Activated CD4-positive, CD25-positive, alpha-beta regulatory T cell (primary cell): Measurements from ENCODE around the gene MYPOP.

Experiments
- DNase-seq, 4 experiments: peaks; one replicate each; lab custom pipeline; 2025; lab: John Stamatoyannopoulos, UW

MYPOP gene

DNA sequence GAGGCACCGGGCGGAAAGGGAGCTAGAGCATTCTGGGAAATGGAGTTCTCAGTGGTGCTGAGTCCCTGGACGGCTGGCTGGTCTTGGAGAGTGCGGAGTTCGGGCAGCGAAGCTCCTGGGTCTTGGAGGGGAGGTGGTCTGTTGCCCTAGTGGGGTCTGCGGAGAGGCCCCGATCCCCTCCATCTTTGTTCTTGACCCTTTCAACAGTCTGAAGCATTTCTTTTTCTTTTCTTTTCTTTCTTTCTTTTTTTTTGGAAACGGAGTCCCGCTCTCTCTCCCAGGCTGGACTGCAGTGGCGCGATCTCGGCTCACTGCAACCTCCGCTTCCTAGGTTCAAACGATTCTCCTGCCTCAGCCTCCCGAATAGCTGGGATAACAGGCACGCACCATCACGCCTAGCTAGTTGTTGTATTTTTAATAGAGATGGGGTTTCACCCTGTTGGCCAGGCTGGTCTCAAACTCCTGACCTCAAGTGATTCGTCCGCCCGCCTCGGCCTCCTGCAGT is 39.0 kb downstream of the MYPOP start:
- no peak for DNase-seq

- DNase-seq, result peak; percentile 93 to 98 (median 94)
Measured at GRCh38 chr19:45862564-45863334, 39.7 kb downstream of the MYPOP start, which contains the start of gene SYMPK. Gene SYMPK, minus strand, starts transcription at chr19:45863147. Its CDS starts 8,652 bp downstream, at chr19:45854495.

GRCh38 chr19:45862271-45862563 is 40.2 kb downstream of the MYPOP start:
- DNase-seq, result no peak

- no peak for DNase-seq
Measured at GRCh38 chr19:45860359-45861259, 41.8 kb downstream of the MYPOP start.

- no peak for DNase-seq
Measured at GRCh38 chr19:45854167-45854778, 48.1 kb downstream of the MYPOP start.

DNA sequence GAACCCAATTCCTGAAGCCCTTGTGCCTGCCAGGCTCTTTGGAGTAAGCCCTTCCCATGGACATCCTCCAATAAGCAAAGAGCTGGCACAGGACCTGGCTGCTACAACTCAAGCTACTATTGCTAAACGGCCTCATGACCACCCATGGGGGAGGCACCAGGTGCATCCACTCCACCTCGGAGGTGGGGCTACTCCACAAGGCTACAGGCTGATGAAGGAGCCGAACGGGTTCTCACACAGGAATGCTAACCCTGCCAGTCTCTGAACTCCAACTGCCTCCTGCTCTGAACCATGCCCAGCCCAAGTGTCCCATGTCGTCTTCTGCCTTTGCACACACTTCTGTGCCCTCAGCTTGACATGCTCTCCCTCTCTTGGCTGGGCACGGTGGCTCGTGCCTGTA is 49.4 kb downstream of the MYPOP start:
- no peak for DNase-seq

DNA sequence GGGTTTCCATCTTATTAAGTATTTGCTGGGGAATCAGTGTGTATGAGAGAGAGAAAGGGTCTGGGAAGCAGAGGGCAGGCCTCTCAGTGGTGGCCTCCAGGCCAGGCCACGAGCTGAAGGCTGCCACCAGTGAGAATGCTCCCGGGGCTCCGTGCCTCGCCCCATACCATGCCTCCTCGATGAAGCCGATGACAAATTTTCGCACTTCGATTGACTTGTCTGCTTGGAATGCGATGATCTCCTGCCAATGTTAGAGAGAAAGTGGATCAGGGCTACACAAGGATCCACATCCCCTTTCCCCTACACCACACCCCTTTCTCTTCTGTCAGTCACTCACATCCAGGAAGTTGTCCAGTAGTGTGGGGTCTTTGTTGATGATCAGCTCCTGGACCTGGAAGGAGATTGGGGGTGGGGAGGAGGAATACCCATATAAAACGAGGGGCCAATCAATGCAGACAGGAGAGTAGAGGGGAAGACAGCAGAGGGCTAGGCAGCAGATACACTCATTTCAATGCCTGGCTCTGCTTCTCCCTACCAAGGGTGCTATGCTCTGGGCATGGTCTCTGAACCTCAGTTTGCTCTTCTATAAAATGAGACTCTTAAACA is 50.2 kb downstream of the MYPOP start:
- DNase-seq, result no peak

- no peak for DNase-seq
Measured at GRCh38 chr19:45848922-45849321, 53.5 kb downstream of the MYPOP start.

GRCh38 chr19:45847663-45848062 is 54.8 kb downstream of the MYPOP start:
- DNase-seq, result no peak

- DNase-seq, result no peak
Measured at GRCh38 chr19:45842198-45842597, 60.2 kb downstream of the MYPOP start.
